CD4-positive, alpha-beta memory T cell (primary cell): Measurements from ENCODE around the gene CBR4. TPM values are rescaled to one million over a fixed set of nuclear protein-coding genes. Genes with fewer than 3 reads are reported as not detected.

Experiments used
- CTCF ChIA-PET: fragments of 350-600 bp; sonication (Branson Sonifier 250); formaldehyde crosslinking; loops from one replicate; lab custom pipeline; 2021; ENCODE audit warnings: inconsistent platforms; ENCODE audit not compliant: partially characterized antibody; lab: Charles Lee
- POLR2A ChIA-PET: fragments of 350-600 bp; sonication (Branson Sonifier 250); formaldehyde crosslinking; loops from one replicate; lab custom pipeline; 2021; ENCODE audit not compliant: partially characterized antibody; lab: Charles Lee
- DNase-seq, 5 donors: peaks; one replicate each; pipeline versions ENCODE4 v3.0.0 to v3.0.0-alpha.2; 2020 to 2022; ENCODE audit warnings: mixed read lengths in 1 of 5
- H3K27ac ChIP-seq: one replicate; pipeline ENCODE4 v1.7.0; 2013; ENCODE audit warnings: low read depth, low read length
- H3K27me3 ChIP-seq: 2 replicates; pipeline ENCODE4 v1.7.0; 2013; ENCODE audit warnings: mild to moderate bottlenecking, low read length, moderate library complexity; ENCODE audit not compliant: insufficient read depth
- H3K36me3 ChIP-seq: 2 replicates; pipeline ENCODE4 v1.7.0; 2013; ENCODE audit warnings: mild to moderate bottlenecking, low read length, moderate library complexity; ENCODE audit not compliant: insufficient read depth
- H3K4me1 ChIP-seq: 2 replicates; pipeline ENCODE4 v1.7.0; 2013; ENCODE audit warnings: mild to moderate bottlenecking, low read length, moderate library complexity; ENCODE audit not compliant: insufficient read depth
- H3K4me3 ChIP-seq, 2 donors: one replicate each; pipeline ENCODE4 v1.7.0; 2013; ENCODE audit warnings: low read length in 2 of 2, mild to moderate bottlenecking in 1 of 2
- H3K9me3 ChIP-seq, 2 donors: one replicate each; pipeline ENCODE4 v1.7.0; 2013; ENCODE audit warnings: low read length in 2 of 2, control low read depth in 1 of 2; ENCODE audit not compliant: control insufficient read depth in 1 of 2
- H3K27ac Mint-ChIP-seq, 7 donors: one replicate each; pipeline ENCODE4 v1.8.0; 2020 to 2021; ENCODE audit warnings: mixed read lengths in 7 of 7, mild to moderate bottlenecking in 6 of 7, inconsistent platforms in 3 of 7, moderate library complexity in 3 of 7
- H3K27me3 Mint-ChIP-seq, 2 donors: one replicate each; pipeline ENCODE4 v1.8.0; 2020 to 2021; ENCODE audit warnings: mixed read lengths in 2 of 2
- H3K36me3 Mint-ChIP-seq, 2 donors: one replicate each; pipeline ENCODE4 v1.8.0; 2020 to 2021; ENCODE audit warnings: mixed read lengths in 2 of 2, inconsistent platforms in 1 of 2, mild to moderate bottlenecking in 1 of 2
- H3K4me1 Mint-ChIP-seq, 4 donors: one replicate each; pipeline ENCODE4 v1.8.0; 2020 to 2021; ENCODE audit warnings: mixed read lengths in 4 of 4, mild to moderate bottlenecking in 1 of 4
- H3K4me3 Mint-ChIP-seq, 8 donors: one replicate each; pipeline ENCODE4 v1.8.0; 2020 to 2021; ENCODE audit warnings: mixed read lengths in 8 of 8, mild to moderate bottlenecking in 7 of 8, moderate library complexity in 6 of 8, inconsistent platforms in 3 of 8
- H3K9me3 Mint-ChIP-seq, 8 donors: one replicate each; pipeline ENCODE4 v1.8.0; 2020 to 2021; ENCODE audit warnings: mixed read lengths in 8 of 8, mild to moderate bottlenecking in 5 of 8, inconsistent platforms in 3 of 8, moderate library complexity in 1 of 8
- intact Hi-C: fragments of 100-400 bp; cut with micrococcal nuclease; formaldehyde crosslinking; loops from one replicate; pipeline ENCODE4 v1.15.1; 2023
- polyA plus RNA-seq, 2 donors: library from polyadenylated mRNA; unstranded; fragments of 300-500 nt; fragmentation: Illumina TruSeq; gene quantifications; one replicate each; pipeline ENCODE4 v1.2.3, GENCODE V29; 2021
- total RNA-seq, 2 experiments: library from RNA; stranded (reverse); gene quantifications; one replicate each; pipeline ENCODE4 v1.2.3, GENCODE V29; 2021

CBR4 gene
- total RNA-seq (10 to 100 TPM; 19.9 to 20.0 TPM), polyA plus RNA-seq (1 to 10 TPM; 3.1 to 9.0 TPM)

DNA sequence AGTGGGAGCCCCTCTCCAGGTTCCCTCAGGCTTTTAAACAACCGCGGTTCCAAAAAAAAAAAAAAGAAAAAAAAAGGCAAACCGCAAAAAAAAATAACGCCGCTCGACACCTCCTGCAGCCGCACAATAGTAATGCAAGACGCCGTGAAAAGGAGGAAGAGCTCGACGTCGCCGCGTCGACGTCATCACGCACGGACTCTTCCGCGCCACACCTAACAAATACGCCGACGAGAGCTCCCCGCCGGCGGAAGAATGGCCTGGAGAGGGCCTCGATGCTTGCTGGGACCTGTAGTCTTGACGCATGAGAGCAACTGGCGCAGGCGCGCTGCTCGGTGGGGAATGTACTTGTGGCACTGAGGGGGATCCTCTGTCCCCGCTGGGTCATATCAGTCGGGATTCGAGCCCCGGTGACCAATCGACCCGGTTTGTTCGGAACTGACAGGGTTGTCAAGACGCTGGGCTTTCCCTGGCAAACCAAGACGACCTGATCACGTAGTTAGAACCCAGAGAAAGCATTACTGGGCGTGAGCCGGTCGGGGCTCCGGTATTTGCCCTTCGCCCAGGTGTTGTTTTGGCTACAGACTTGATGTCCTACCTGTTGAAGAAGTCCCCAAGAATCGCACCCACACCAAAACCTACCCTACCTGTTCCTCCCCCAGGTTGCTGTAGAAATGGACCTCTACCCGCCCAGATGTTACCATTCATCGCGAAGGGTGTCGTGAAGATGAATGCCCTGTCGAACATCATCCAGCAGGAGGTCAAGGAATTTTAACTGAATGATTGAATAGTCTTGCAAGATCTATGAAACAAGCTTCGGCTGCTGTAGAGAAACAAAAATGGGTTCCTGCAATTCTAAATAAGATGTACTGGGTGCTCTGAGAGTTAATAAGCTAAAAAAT is at the start of gene CBR4:
TSS of gene CBR4 (minus strand) at position 131 of the 899 bp plus-strand sequence. CDS start 166 bp downstream, outside the sequence.
- H3K27me3 ChIP-seq = no peaks in the 10 kb centered on the region
- H3K36me3 ChIP-seq = peaks cover 6% of the 10 kb centered on the region
- ChIA-PET CTCF (interaction anchor here (0.7 to 4.0 kb wide), 14 partner anchors 8 to 739 kb away, joined by 3 to 26 read pairs (median 4); partner anchors contain the start of genes DDX60 and DDX60L), POLR2A (interaction anchor here (0.6 to 2.2 kb wide), 15 partner anchors 9 to 1016 kb away, joined by 3 to 12 read pairs (median 3); partner anchors contain the start of genes CLCN3, DDX60L, MFAP3L and NEK1)
- intact Hi-C loops = loop anchor here (1.0 to 5.0 kb wide), 8 partner anchors 87 to 1016 kb away; partner anchors contain the start of genes DDX60, DDX60L, MFAP3L and NEK1
- Mint-ChIP-seq H3K27ac (peak within 1 kb of the TSS; percentile 96 to 100 (median 98)), H3K4me1 (peaks cover 22 to 42% (median 27%) of the 10 kb centered on the region in 4 donors), H3K27me3 (peaks cover 2 to 3% of the 10 kb centered on the region in 2 donors), H3K4me3 (peak within 1 kb of the TSS; percentile 91 to 99 (median 94)), H3K36me3 (peaks cover 4 to 18% of the 10 kb centered on the region in 2 donors), H3K9me3 (peaks cover 0 to 4% (median 0%) of the 10 kb centered on the region in 8 donors)
- no peaks in the 10 kb centered on the region for H3K9me3 ChIP-seq
- peak within 1 kb of the TSS; percentile 94 for H3K27ac ChIP-seq
- peak; percentile 92 to 98 (median 97) for DNase-seq
- peak within 1 kb of the TSS; percentile 84 for H3K4me3 ChIP-seq
- H3K4me1 ChIP-seq = peaks cover 35% of the 10 kb centered on the region

DNA sequence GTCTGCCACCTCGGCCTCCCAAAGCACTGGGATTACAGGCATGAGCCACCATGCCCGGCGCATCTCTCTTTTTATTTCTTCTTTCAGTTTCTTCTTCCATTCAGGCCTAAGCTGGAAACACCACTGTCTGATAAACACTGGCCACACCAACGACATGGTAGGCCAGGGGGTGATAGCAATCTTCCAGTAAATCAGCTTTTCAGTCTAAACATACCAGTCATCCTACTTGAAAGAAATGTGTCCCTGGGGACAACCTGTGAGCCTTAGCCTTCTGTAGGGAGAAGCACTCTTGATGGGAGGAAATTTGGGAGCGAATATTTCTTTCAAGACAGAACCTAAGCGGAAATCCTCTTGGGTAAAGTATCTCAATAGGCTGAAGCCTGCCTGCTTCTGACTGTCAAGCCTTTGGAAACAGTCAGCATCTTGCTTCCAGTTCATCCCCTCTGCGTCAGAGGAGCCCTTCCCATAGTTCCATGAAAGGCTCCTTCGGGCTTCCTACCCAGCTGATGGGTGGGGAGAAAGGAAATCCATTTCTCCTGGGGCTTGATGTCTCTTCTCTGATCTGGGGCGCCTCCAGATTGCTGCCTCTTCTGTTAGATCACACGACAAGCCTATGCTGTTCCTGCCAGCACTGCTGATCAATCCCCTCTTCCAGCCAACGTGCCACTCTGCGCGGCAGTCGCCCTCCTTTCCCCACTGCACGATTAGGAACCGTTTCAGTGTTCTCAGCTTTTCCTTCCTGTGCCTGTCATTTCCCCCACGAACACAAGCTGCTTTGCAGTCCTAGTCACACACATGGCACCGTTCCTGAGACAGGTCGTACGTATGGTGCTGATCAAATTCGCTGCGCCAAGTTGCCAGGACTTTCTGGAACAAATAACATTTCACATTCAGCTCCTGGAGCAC is 49.5 kb upstream of the CBR4 start:
- ChIA-PET POLR2A (no interaction called here), CTCF (no interaction called here)
- DNase-seq = no peak
- H3K36me3 ChIP-seq = no peaks in the 10 kb centered on the region
- no peak overlapping the region for H3K27ac ChIP-seq
- no peak overlapping the region for H3K4me3 ChIP-seq
- peaks cover 5 to 9% of the 10 kb centered on the region in 2 donors for H3K27me3 Mint-ChIP-seq
- H3K4me1 ChIP-seq = no peaks in the 10 kb centered on the region
- H3K27me3 ChIP-seq = no peaks in the 10 kb centered on the region
- peaks cover 0 to 2% (median 0%) of the 10 kb centered on the region in 4 donors for H3K4me1 Mint-ChIP-seq
- H3K4me3 Mint-ChIP-seq = no peak overlapping the region
- intact Hi-C loops = no loop called here
- H3K9me3 ChIP-seq = no peaks in the 10 kb centered on the region
- H3K9me3 Mint-ChIP-seq = no peaks in the 10 kb centered on the region
- H3K36me3 Mint-ChIP-seq = no peaks in the 10 kb centered on the region
- peak overlapping the region in 1 of 7 donors; percentile 48 for H3K27ac Mint-ChIP-seq

DNA sequence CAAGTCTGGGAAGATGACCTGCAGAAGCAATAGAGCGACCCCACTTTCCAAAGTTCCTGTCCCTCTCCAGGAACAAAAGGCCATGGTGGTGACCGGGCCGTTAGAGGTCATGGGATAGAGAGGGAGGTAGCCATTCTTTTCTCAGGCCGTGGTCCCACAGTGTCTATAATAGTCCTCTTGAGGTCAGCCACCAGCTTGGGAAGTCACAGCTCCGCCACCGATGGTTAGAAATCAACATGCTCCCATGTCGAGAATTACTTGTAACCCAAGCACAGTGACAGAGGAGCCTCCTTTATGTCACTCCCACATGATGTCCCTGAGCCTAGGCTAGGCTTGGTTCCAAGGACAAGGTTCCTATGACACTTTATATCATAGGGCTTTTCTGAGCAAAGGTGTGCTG is 48.3 kb upstream of the CBR4 start:
- no peaks in the 10 kb centered on the region for H3K36me3 ChIP-seq
- peaks cover 5 to 8% of the 10 kb centered on the region in 2 donors for H3K27me3 Mint-ChIP-seq

DNA sequence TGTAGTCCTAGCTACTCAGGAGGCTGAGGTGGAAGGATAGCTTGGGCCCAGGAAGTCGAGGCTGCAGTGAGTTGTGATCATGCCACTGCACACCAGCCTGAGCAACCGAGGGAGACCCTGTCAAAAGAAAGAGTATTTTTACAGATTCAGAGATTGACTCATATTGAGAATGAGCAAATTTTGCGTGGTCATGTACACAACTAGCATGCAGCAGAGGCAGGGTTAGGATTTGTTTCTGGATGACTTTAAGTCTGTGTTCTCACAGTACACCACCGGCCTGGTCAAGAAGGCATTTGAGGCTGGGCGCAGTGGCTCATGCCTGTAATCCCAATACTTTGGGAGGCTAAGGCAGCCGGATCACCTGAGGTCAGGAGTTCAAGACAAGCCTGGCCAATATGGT is 44.8 kb upstream of the CBR4 start:
- POLR2A ChIA-PET = no interaction called here

More for the DNA sequence above, 48.3 kb upstream of the CBR4 start:
- no peaks in the 10 kb centered on the region for H3K27me3 ChIP-seq
- no peak overlapping the region for H3K27ac ChIP-seq
- Mint-ChIP-seq H3K9me3 (no peaks in the 10 kb centered on the region), H3K27ac (no peak overlapping the region), H3K4me1 (peaks cover 0 to 2% (median 0%) of the 10 kb centered on the region in 4 donors), H3K36me3 (no peaks in the 10 kb centered on the region), H3K4me3 (no peak overlapping the region)
- intact Hi-C loops = no loop called here
- H3K4me1 ChIP-seq = no peaks in the 10 kb centered on the region
- no peak overlapping the region for H3K4me3 ChIP-seq
- ChIA-PET POLR2A (no interaction called here), CTCF (no interaction called here)
- H3K9me3 ChIP-seq = no peaks in the 10 kb centered on the region
- no peak for DNase-seq

DNA sequence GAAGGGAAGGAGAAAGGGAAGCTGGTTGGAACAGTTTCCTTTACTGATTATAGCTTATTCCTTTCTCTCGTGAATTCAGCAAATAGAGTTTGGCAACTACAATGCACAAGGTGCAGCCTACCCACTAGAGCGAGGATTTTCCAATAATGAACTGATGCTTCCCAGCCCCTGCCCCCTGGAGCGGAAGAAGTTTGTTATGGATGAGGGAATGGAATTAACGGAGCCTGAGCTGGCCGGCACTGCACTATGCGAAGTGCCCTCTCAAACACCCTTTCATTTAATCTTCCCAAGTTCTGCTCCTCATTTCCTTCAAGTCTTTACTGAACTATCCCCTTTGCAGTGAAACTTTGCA is 42.5 kb upstream of the CBR4 start:
- H3K36me3 ChIP-seq = no peaks in the 10 kb centered on the region
- H3K9me3 ChIP-seq = no peaks in the 10 kb centered on the region
- CTCF ChIA-PET = no interaction called here
- H3K4me1 ChIP-seq = no peaks in the 10 kb centered on the region
- no peak overlapping the region for H3K27ac ChIP-seq
- H3K9me3 Mint-ChIP-seq = no peaks in the 10 kb centered on the region
- no peaks in the 10 kb centered on the region for H3K27me3 ChIP-seq
- intact Hi-C loops = no loop called here
- no peak overlapping the region for H3K27ac Mint-ChIP-seq
- no peaks in the 10 kb centered on the region for H3K36me3 Mint-ChIP-seq
- H3K4me3 ChIP-seq = no peak overlapping the region
- H3K4me3 Mint-ChIP-seq = no peak overlapping the region
- POLR2A ChIA-PET = no interaction called here
- DNase-seq = no peak
- peaks cover 4 to 5% of the 10 kb centered on the region in 2 donors for H3K27me3 Mint-ChIP-seq
- H3K4me1 Mint-ChIP-seq = no peaks in the 10 kb centered on the region

More for the DNA sequence above, 44.8 kb upstream of the CBR4 start:
- Histone ChIP-seq H3K4me3 (no peak overlapping the region), H3K27ac (no peak overlapping the region), H3K27me3 (no peaks in the 10 kb centered on the region), H3K4me1 (no peaks in the 10 kb centered on the region), H3K9me3 (no peaks in the 10 kb centered on the region), H3K36me3 (no peaks in the 10 kb centered on the region)
- Mint-ChIP-seq H3K4me3 (no peak overlapping the region), H3K36me3 (no peaks in the 10 kb centered on the region), H3K27me3 (peaks cover 5 to 8% of the 10 kb centered on the region in 2 donors), H3K9me3 (no peaks in the 10 kb centered on the region), H3K4me1 (peaks cover 0 to 2% (median 0%) of the 10 kb centered on the region in 4 donors), H3K27ac (no peak overlapping the region)
- intact Hi-C loops = no loop called here
- CTCF ChIA-PET = no interaction called here
- DNase-seq = no peak

DNA sequence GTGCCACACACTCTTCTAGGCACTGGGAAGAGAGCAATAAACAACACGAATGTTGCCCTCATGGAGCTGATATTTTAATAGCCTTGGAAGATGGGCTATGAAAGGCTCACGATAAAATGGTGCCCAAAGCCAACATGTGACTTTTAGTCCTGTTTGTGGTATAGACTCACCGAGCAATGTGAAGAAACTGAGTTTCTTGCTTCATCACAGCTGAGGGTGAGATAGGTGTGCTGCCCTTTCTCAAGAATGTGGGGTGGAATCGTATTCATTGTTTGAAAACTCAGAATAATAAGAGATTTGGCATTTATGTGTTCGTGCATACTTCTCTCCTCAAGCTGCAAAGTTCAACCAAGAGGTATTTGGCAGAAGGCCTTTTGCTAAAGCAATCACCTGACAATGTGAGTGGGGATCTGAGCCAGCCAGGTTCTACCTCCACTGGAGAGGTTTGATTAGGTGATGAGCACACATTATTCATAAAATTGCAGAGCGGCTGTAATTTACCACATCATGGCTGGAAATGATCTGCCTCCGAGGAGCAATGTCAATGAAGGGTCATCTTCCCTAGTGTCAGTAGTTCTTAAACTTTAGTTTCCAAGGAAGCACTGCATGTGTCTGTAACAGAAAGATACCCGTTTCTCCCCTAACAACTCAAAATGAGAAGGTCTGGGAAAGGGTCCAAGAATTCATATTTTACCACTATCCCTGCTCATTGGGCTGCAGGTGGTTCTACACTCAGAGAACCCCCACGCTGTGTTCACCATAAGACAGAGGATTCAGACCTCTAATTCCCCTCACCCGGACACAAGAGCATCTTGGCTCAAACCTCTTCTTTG is 41.9 kb upstream of the CBR4 start:
- Histone ChIP-seq H3K27me3 (no peaks in the 10 kb centered on the region), H3K4me1 (no peaks in the 10 kb centered on the region), H3K9me3 (no peaks in the 10 kb centered on the region), H3K27ac (no peak overlapping the region), H3K36me3 (no peaks in the 10 kb centered on the region), H3K4me3 (no peak overlapping the region)
- no peak for DNase-seq
- POLR2A ChIA-PET = no interaction called here
- no peaks in the 10 kb centered on the region for H3K4me1 Mint-ChIP-seq
- H3K27ac Mint-ChIP-seq = no peak overlapping the region
- no peaks in the 10 kb centered on the region for H3K36me3 Mint-ChIP-seq
- peaks cover 4 to 5% of the 10 kb centered on the region in 2 donors for H3K27me3 Mint-ChIP-seq
- H3K4me3 Mint-ChIP-seq = no peak overlapping the region
- intact Hi-C loops = no loop called here
- CTCF ChIA-PET = no interaction called here
- H3K9me3 Mint-ChIP-seq = no peaks in the 10 kb centered on the region
